ENCODE results near the gene ALDH18A1. TPM values are rescaled to one million over a fixed set of nuclear protein-coding genes. Genes with fewer than 3 reads are reported as not detected.

ALDH18A1 gene
- total and polyA plus RNA-seq, 2 experiments from 2014 or later: 92.4 to 121 TPM

- WGBS, 2 experiments (ENCODE audit: low coverage in 1 of 2, low lambda C conversion rate in 2 of 2, missing lambda C conversion rate in 2 of 2): 69 to 71% methylated on average over 6 of the region's 6 CpGs
- Histone ChIP-seq H3K4me3 (no peak overlapping the region), H3K36me3 (ENCODE audit: low read depth) (no peaks in the 10 kb centered on the region), H3K79me2 (ENCODE audit: insufficient read depth) (no peaks in the 10 kb centered on the region), H3K9me3 (ENCODE audit: low read depth) (no peaks in the 10 kb centered on the region), H3K9me2 (ENCODE audit: insufficient read depth) (no peaks in the 10 kb centered on the region), H3K27me3 (replicated peaks; ENCODE audit: insufficient read depth) (peaks cover 17% of the 10 kb centered on the region; the same call in 1 of the 2 replicates), H3K4me2 (ENCODE audit: unreplicated experiment) (no peak overlapping the region), H3F3A (ENCODE audit: insufficient read depth) (no peaks in the 10 kb centered on the region), H3K9ac (no peak overlapping the region), H4K20me1 (ENCODE audit: insufficient read depth) (no peaks in the 10 kb centered on the region), H2AFZ (no peak overlapping the region), H3K27ac (no peak overlapping the region), H3K4me1 (ENCODE audit: insufficient read depth) (no peaks in the 10 kb centered on the region)
- no peak for TF ChIP-seq EZH2phosphoT487 (IDR thresholded peaks at IDR 0.05; ENCODE audit: insufficient read depth, low read depth)
- TF ChIP-seq EZH2 (IDR thresholded peaks at IDR 0.05; ENCODE audit: insufficient read depth, poor library complexity, severe bottlenecking): no peak
- DNase-seq: no peak
- in situ Hi-C loops (cut with MboI): no loop called here
These were observed 82.4 kb downstream of the ALDH18A1 start for GRCh38 chr10:95573964-95574604.

GRCh38 chr10:95573527-95573926, 83.0 kb downstream of the ALDH18A1 start:
- Histone ChIP-seq H3K4me3 (no peak overlapping the region), H2AFZ (no peak overlapping the region), H3K36me3 (ENCODE audit: low read depth) (no peaks in the 10 kb centered on the region), H3K9ac (no peak overlapping the region), H3K9me3 (ENCODE audit: low read depth) (no peaks in the 10 kb centered on the region), H3K27ac (no peak overlapping the region), H3F3A (ENCODE audit: insufficient read depth) (no peaks in the 10 kb centered on the region), H3K4me1 (ENCODE audit: insufficient read depth) (no peaks in the 10 kb centered on the region), H4K20me1 (ENCODE audit: insufficient read depth) (no peaks in the 10 kb centered on the region), H3K4me2 (ENCODE audit: unreplicated experiment) (no peak overlapping the region), H3K9me2 (ENCODE audit: insufficient read depth) (no peaks in the 10 kb centered on the region), H3K79me2 (ENCODE audit: insufficient read depth) (no peaks in the 10 kb centered on the region), H3K27me3 (replicated peaks; ENCODE audit: insufficient read depth) (peaks cover 17% of the 10 kb centered on the region; the same call in 1 of the 2 replicates)
- DNase-seq: no peak
- TF ChIP-seq EZH2 (IDR thresholded peaks at IDR 0.05; ENCODE audit: insufficient read depth, poor library complexity, severe bottlenecking) (no peak), EZH2phosphoT487 (IDR thresholded peaks at IDR 0.05; ENCODE audit: insufficient read depth, low read depth) (no peak)
- in situ Hi-C loops (cut with MboI): no loop called here
- WGBS, 2 experiments (ENCODE audit: low coverage in 1 of 2, low lambda C conversion rate in 2 of 2, missing lambda C conversion rate in 2 of 2): 62 to 69% methylated on average over 3 of the region's 3 CpGs

GRCh38 chr10:95572131-95572820, 84.2 kb downstream of the ALDH18A1 start:
- Histone ChIP-seq H3K4me3 (no peak overlapping the region), H3K27ac (no peak overlapping the region), H4K20me1 (ENCODE audit: insufficient read depth) (no peaks in the 10 kb centered on the region), H3K9ac (no peak overlapping the region), H3K9me3 (ENCODE audit: low read depth) (no peaks in the 10 kb centered on the region), H3K9me2 (ENCODE audit: insufficient read depth) (no peaks in the 10 kb centered on the region), H3K36me3 (ENCODE audit: low read depth) (no peaks in the 10 kb centered on the region), H3K4me2 (ENCODE audit: unreplicated experiment) (no peak overlapping the region), H3K27me3 (replicated peaks; ENCODE audit: insufficient read depth) (peaks cover 17% of the 10 kb centered on the region; the same call in 1 of the 2 replicates), H3K4me1 (ENCODE audit: insufficient read depth) (no peaks in the 10 kb centered on the region), H3F3A (ENCODE audit: insufficient read depth) (no peaks in the 10 kb centered on the region), H3K79me2 (ENCODE audit: insufficient read depth) (no peaks in the 10 kb centered on the region), H2AFZ (no peak overlapping the region)
- DNase-seq: no peak
- in situ Hi-C loops (cut with MboI): no loop called here
- TF ChIP-seq EZH2phosphoT487 (IDR thresholded peaks at IDR 0.05; ENCODE audit: insufficient read depth, low read depth) (no peak), EZH2 (IDR thresholded peaks at IDR 0.05; ENCODE audit: insufficient read depth, poor library complexity, severe bottlenecking) (no peak)
- WGBS, 2 experiments (ENCODE audit: low coverage in 1 of 2, low lambda C conversion rate in 2 of 2, missing lambda C conversion rate in 2 of 2): 3 to 4% methylated on average over 7 of the region's 7 CpGs

DNA sequence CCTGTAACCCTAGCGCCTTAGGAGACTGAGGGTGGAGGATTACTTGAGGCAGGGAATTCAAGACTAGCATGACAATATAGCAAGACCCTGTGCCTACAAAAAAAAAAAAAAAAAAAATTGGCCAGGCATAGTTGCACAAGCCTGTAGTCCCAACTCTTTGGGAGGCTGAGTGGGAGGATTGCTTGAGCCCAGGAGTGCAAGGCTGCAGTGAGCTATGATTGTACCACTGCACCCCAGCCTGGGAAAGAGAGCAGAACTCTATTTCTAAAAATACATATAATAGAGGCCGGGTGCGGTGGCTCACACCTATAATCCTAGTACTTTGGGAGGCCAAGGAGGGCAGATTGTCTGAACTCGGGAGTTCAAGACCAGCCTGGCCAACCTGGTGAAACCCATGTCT, 85.1 kb downstream of the ALDH18A1 start:
- H3K36me3 ChIP-seq (ENCODE audit: low read depth): no peaks in the 10 kb centered on the region
- DNase-seq: no peak
- peaks cover 17% of the 10 kb centered on the region; the same call in 1 of the 2 replicates for H3K27me3 ChIP-seq (replicated peaks; ENCODE audit: insufficient read depth)
- H3F3A ChIP-seq (ENCODE audit: insufficient read depth): no peaks in the 10 kb centered on the region
- H2AFZ ChIP-seq: no peak overlapping the region
- 67 to 75% methylated on average over 4 of the region's 4 CpGs for WGBS, 2 experiments (ENCODE audit: low coverage in 1 of 2, low lambda C conversion rate in 2 of 2, missing lambda C conversion rate in 2 of 2)
- H3K9me3 ChIP-seq (ENCODE audit: low read depth): no peaks in the 10 kb centered on the region
- no peaks in the 10 kb centered on the region for H3K79me2 ChIP-seq (ENCODE audit: insufficient read depth)
- no peaks in the 10 kb centered on the region for H3K4me1 ChIP-seq (ENCODE audit: insufficient read depth)
- no peaks in the 10 kb centered on the region for H3K9me2 ChIP-seq (ENCODE audit: insufficient read depth)
- H3K27ac ChIP-seq: no peak overlapping the region
- in situ Hi-C loops (cut with MboI): no loop called here
- no peak overlapping the region for H3K4me2 ChIP-seq (ENCODE audit: unreplicated experiment)
- H3K4me3 ChIP-seq: no peak overlapping the region
- no peak for TF ChIP-seq EZH2 (IDR thresholded peaks at IDR 0.05; ENCODE audit: insufficient read depth, poor library complexity, severe bottlenecking)
- TF ChIP-seq EZH2phosphoT487 (IDR thresholded peaks at IDR 0.05; ENCODE audit: insufficient read depth, low read depth): no peak
- no peak overlapping the region for H3K9ac ChIP-seq
- no peaks in the 10 kb centered on the region for H4K20me1 ChIP-seq (ENCODE audit: insufficient read depth)
